GM12873 (cell line): ENCODE measurements around the gene NEU2.

Experiments used
- TF ChIP-seq, protein P1 (sequence below): IDR thresholded peaks from 2 replicates; pipeline ENCODE4 v1.5.1; 2012; ENCODE audit warnings: low read depth, mild to moderate bottlenecking, moderate library complexity, low read length, control low read depth; ENCODE audit not compliant: insufficient read depth; ENCODE audit errors: missing control alignments

Gene NEU2

GRCh38 chr2:233029321-233029720, 3.2 kb upstream of the NEU2 start:
- TF ChIP-seq, protein P1, sequence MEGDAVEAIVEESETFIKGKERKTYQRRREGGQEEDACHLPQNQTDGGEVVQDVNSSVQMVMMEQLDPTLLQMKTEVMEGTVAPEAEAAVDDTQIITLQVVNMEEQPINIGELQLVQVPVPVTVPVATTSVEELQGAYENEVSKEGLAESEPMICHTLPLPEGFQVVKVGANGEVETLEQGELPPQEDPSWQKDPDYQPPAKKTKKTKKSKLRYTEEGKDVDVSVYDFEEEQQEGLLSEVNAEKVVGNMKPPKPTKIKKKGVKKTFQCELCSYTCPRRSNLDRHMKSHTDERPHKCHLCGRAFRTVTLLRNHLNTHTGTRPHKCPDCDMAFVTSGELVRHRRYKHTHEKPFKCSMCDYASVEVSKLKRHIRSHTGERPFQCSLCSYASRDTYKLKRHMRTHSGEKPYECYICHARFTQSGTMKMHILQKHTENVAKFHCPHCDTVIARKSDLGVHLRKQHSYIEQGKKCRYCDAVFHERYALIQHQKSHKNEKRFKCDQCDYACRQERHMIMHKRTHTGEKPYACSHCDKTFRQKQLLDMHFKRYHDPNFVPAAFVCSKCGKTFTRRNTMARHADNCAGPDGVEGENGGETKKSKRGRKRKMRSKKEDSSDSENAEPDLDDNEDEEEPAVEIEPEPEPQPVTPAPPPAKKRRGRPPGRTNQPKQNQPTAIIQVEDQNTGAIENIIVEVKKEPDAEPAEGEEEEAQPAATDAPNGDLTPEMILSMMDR, result no peak

GRCh38 chr2:233031556-233032500, 644 bp upstream of the NEU2 start:
- TF ChIP-seq, protein P1, result no peak

GRCh38 chr2:233033672-233034071, 1.2 kb downstream of the NEU2 start:
- TF ChIP-seq, protein P1, result no peak

DNA sequence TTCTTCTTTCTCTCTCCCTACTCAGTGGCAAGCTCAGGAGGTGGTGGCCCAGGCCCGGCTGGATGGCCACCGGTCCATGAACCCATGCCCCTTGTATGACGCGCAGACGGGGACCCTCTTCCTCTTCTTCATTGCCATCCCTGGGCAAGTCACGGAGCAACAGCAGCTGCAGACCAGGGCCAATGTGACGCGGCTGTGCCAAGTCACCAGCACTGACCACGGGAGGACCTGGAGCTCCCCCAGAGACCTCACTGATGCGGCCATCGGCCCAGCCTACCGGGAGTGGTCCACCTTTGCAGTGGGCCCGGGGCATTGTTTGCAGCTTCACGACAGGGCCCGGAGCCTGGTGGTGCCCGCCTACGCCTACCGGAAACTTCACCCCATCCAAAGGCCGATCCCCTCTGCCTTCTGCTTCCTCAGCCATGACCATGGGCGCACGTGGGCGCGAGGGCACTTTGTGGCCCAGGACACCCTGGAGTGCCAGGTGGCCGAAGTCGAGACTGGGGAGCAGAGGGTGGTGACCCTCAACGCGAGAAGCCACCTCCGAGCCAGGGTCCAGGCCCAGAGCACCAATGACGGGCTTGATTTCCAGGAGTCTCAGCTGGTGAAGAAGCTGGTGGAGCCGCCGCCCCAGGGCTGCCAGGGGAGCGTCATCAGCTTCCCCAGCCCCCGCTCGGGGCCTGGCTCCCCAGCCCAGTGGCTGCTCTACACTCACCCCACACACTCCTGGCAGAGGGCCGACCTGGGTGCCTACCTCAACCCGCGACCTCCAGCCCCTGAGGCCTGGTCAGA, 1.8 kb downstream of the NEU2 start:
- TF ChIP-seq, protein P1, result no peak

- TF ChIP-seq, protein P1, result no peak
Observed at GRCh38 chr2:233035426-233036161, 3.1 kb downstream of the NEU2 start.

DNA sequence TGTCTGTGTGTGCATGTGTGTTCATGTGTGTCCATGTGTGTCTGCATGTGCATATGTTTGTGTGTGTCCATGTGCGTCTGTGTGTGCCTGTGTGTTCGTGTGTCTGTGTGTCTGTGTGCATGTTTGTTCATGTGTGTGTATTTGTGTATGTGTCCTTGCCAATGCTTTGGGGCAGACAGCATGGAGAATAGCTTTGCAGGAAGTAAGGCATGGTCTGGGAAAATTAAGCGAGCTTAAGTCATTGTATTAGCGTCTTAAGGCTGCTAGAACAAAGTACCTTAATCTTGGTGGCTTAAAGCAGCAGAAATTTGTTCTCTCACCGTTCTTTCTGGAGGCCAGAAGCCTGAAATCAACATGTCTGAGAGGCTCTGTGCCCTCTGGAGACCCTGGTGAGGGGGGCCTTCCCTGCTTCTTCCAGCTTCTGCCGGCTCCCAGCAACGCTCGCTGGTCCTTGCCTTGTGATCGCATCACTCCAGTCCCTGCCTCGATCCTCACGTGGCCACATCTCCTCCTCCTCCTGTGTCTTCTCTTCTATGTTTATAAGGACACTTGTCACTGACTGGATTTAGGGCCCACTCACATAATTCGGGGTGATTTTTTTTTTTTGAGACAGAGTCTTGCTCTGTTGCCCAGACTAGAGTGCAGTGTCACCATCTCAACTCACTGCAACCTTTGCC, 3.8 kb downstream of the NEU2 start:
- TF ChIP-seq, protein P1, result no peak
